Endothelial cell of umbilical vein (primary cell): Measurements from ENCODE around the gene GLDC. TPM values are rescaled to one million over a fixed set of nuclear protein-coding genes. Genes with fewer than 3 reads are reported as not detected.

Experiments
- BruUV-seq: library from RNA; stranded (reverse); fragments of 400-500 nt; replicated peaks from 2 replicates; lab custom pipeline; 2021; lab: Mats Ljungman, UMichigan
- CTCF ChIA-PET: fragments of 300-600, 350-600 bp; sonication (Branson Sonifier 250); formaldehyde crosslinking; loops from one replicate; lab custom pipeline; 2021; ENCODE audit warnings: antibody characterized with exemption, inconsistent platforms; lab: Charles Lee
- POLR2A ChIA-PET: fragments of 300-600, 350-600 bp; sonication (Branson Sonifier 250); formaldehyde crosslinking; loops from one replicate; lab custom pipeline; 2021; ENCODE audit warnings: antibody characterized with exemption, inconsistent platforms; lab: Charles Lee
- DNase-seq: peaks from one replicate; pipeline ENCODE4 v3.0.0-alpha.2; 2011; ENCODE audit warnings: low read depth, low spot score
- FAIRE-seq: peaks from 2 replicates; lab custom pipeline; 2011; peaks lifted over from hg19 to GRCh38; lab: Jason Lieb, UNC
- H2AFZ ChIP-seq: 2 replicates; pipeline ENCODE4 v1.6.0; 2012; ENCODE audit warnings: low read depth, low read length, control low read depth, inconsistent platforms
- H3K27ac ChIP-seq: 2 replicates; pipeline ENCODE4 v1.5.1; 2011; ENCODE audit warnings: low read depth, mild to moderate bottlenecking, control low read depth, low read length, moderate library complexity; ENCODE audit not compliant: insufficient read depth
- H3K27me3 ChIP-seq, 2 experiments: 2 replicates each; pipeline versions ENCODE4 v1.6.0 to v1.6.1; 2011; ENCODE audit warnings: low read length in 2 of 2, mixed read lengths in 1 of 2; ENCODE audit not compliant: control insufficient read depth in 2 of 2, insufficient read depth in 2 of 2
- H3K36me3 ChIP-seq, 2 experiments: 2 replicates in 1 of 2; 3 replicates in 1 of 2; pipeline ENCODE4 v1.5.1; 2011; ENCODE audit warnings: low read length in 2 of 2, mild to moderate bottlenecking in 1 of 2, moderate library complexity in 1 of 2; ENCODE audit not compliant: control insufficient read depth in 2 of 2, insufficient read depth in 2 of 2; ENCODE audit errors: extremely low read depth in 1 of 2
- H3K4me1 ChIP-seq: 3 replicates; pipeline ENCODE4 v1.5.1; 2011; ENCODE audit warnings: mild to moderate bottlenecking, low read length; ENCODE audit not compliant: control insufficient read depth, insufficient read depth; ENCODE audit errors: extremely low read depth
- H3K4me2 ChIP-seq: 2 replicates; pipeline ENCODE4 v1.6.1; 2011; ENCODE audit warnings: low read length, control low read depth, mixed read lengths; ENCODE audit not compliant: insufficient read depth
- H3K4me3 ChIP-seq, 3 experiments: fragments of 200-600 bp in 1 of 3; sonication (generic), shearing (Covaris generic) in 1 of 3; replicated peaks in 1 of 3; 2 replicates each; pipeline ENCODE4 v1.5.1; 2011 to 2016; ENCODE audit warnings: control low read depth in 3 of 3, low read length in 3 of 3, mild to moderate bottlenecking in 2 of 3, inconsistent platforms in 1 of 3, low read depth in 1 of 3, moderate library complexity in 1 of 3; ENCODE audit not compliant: insufficient read depth in 1 of 3
- H3K79me2 ChIP-seq: 2 replicates; pipeline ENCODE4 v1.6.0; 2012; ENCODE audit warnings: low read length, inconsistent platforms; ENCODE audit not compliant: control insufficient read depth, insufficient read depth
- H3K9ac ChIP-seq: replicated peaks from 2 replicates; pipeline ENCODE3; 2011; ENCODE audit warnings: low read length, control low read depth; ENCODE audit not compliant: insufficient read depth; ENCODE audit errors: extremely low read depth
- H3K9me1 ChIP-seq: replicated peaks from 3 replicates; pipeline ENCODE4 v1.6.0; 2011; ENCODE audit warnings: mild to moderate bottlenecking, low read length; ENCODE audit not compliant: control insufficient read depth, insufficient read depth; ENCODE audit errors: extremely low read depth
- H3K9me3 ChIP-seq: replicated peaks from 2 replicates; pipeline ENCODE4 v1.5.1; 2012; ENCODE audit warnings: low read length, inconsistent platforms; ENCODE audit not compliant: control insufficient read depth, insufficient read depth
- H4K20me1 ChIP-seq: replicated peaks from 2 replicates; pipeline ENCODE3; 2011; ENCODE audit warnings: mild to moderate bottlenecking, low read length; ENCODE audit not compliant: control insufficient read depth, insufficient read depth; ENCODE audit errors: extremely low read depth
- CTCF ChIP-seq, 2 donors: IDR thresholded peaks; 1 replicate in 1 of 2; 2 replicates in 1 of 2; pipeline ENCODE4 v1.5.1; 2011; ENCODE audit warnings: low read length in 2 of 2, mild to moderate bottlenecking in 2 of 2, moderate library complexity in 2 of 2, control low read depth in 1 of 2, inconsistent platforms in 1 of 2, low read depth in 1 of 2; ENCODE audit not compliant: insufficient read depth in 1 of 2; ENCODE audit errors: extremely low read depth in 1 of 2
- EZH2 ChIP-seq: IDR thresholded peaks from 2 replicates; pipeline ENCODE4 v1.6.1; 2012; ENCODE audit warnings: borderline replicate concordance, low read depth, mild to moderate bottlenecking, moderate library complexity, low read length, inconsistent platforms; ENCODE audit not compliant: severe bottlenecking
- FOS ChIP-seq: IDR thresholded peaks from 2 replicates; pipeline ENCODE4 v1.6.1; 2011; ENCODE audit warnings: mild to moderate bottlenecking, low read length, moderate library complexity, borderline replicate concordance; ENCODE audit not compliant: insufficient read depth
- GATA2 ChIP-seq: IDR thresholded peaks from 2 replicates; pipeline ENCODE4 v1.7.0; 2011; ENCODE audit warnings: low read depth, mild to moderate bottlenecking, moderate library complexity, mixed read lengths, low read length; ENCODE audit not compliant: insufficient read length, insufficient read depth
- JUN ChIP-seq: IDR thresholded peaks from 2 replicates; pipeline ENCODE4 v1.6.1; 2011; ENCODE audit warnings: borderline replicate concordance, low read depth; ENCODE audit not compliant: insufficient read length, insufficient read depth
- MAX ChIP-seq: IDR thresholded peaks from 2 replicates; pipeline ENCODE4 v1.6.1; 2011; ENCODE audit not compliant: insufficient read depth, insufficient read length
- MYC ChIP-seq: IDR thresholded peaks from one replicate; pipeline ENCODE4 v1.6.1; 2011; ENCODE audit warnings: mild to moderate bottlenecking, low read depth, low read length
- POLR2A ChIP-seq: IDR thresholded peaks from 2 replicates; pipeline ENCODE4 v1.6.1; 2012; ENCODE audit warnings: low read depth, mild to moderate bottlenecking, control low read depth, low read length
- POLR2AphosphoS5 ChIP-seq: IDR thresholded peaks from 2 replicates; pipeline ENCODE4 v1.6.1; 2012; ENCODE audit warnings: low read depth, mild to moderate bottlenecking, control low read depth, low read length, moderate library complexity; ENCODE audit not compliant: insufficient read depth
- dilution Hi-C: fragments of 300-500 bp; cut with MboI; formaldehyde crosslinking; loops from one replicate; pipeline ENCODE4 v1.15.0; 2019; ENCODE audit warnings: low sequenced_read_pairs; ENCODE audit not compliant: extremely low pct_ligation_motif_present
- intact Hi-C: fragments of 100-400 bp; cut with micrococcal nuclease; formaldehyde crosslinking; loops from one replicate; pipeline ENCODE4 v1.10.0; 2022
- polyA plus RNA-seq, 4 experiments: library from polyadenylated mRNA; depleted of rRNA in 3 of 4; stranded (reverse) in 3 of 4; unstranded in 1 of 4; fragments of >200 nt; gene quantifications; 2 replicates each; pipeline versions ENCODE4 v1.2.1 to v1.2.3, GENCODE V29; 2011 to 2012; ENCODE audit warnings: missing spikeins in 1 of 4
- total RNA-seq: library from RNA; stranded (reverse); gene quantifications from 2 replicates; pipeline ENCODE4 v1.2.3, GENCODE V29; 2021

GLDC gene
- total and polyA plus RNA-seq, 2 donors (not counting 3 experiments of a cell fraction or from before 2014, with no cell fraction given), result 1.8 to 2.6 TPM

GRCh38 chr9:6660512-6660911 lies 15.0 kb upstream of the GLDC start:
- Histone ChIP-seq H3K4me3 (no peak overlapping the region), H2AFZ (no peak overlapping the region), H3K9me3 (no peaks in the 10 kb centered on the region), H3K36me3 (no peaks in the 10 kb centered on the region), H3K27me3 (no peaks in the 10 kb centered on the region), H3K27ac (no peak overlapping the region), H3K79me2 (no peaks in the 10 kb centered on the region), H3K4me1 (peaks cover 3% of the 10 kb centered on the region), H3K9ac (no peak overlapping the region), H3K9me1 (no peaks in the 10 kb centered on the region), H4K20me1 (no peaks in the 10 kb centered on the region), H3K4me2 (no peak overlapping the region)
- ChIA-PET CTCF (no interaction called here), POLR2A (no interaction called here)
- BruUV-seq, result no TSS peak
- TF ChIP-seq POLR2A (no peak), CTCF (IDR thresholded peaks at IDR 0.05; ENCODE audit: extremely low read depth in 1 of 2, insufficient read depth in 1 of 2, low read depth in 1 of 2, low read length in 2 of 2) (no peak), JUN (no peak), FOS (no peak), POLR2AphosphoS5 (no peak), MYC (no peak), EZH2 (no peak), MAX (no peak), GATA2 (no peak)
- dilution Hi-C loops, result no loop called here
- intact Hi-C loops, result no loop called here
- FAIRE-seq (no peak), DNase-seq (no peak)
